CD4-positive, alpha-beta T cell treated with Interleukin-1 beta for 1 hour (primary cell): Measurements from ENCODE around the gene PRRG3.

Experiments
- DNase-seq, 2 donors: peaks; one replicate each; pipeline ENCODE4 v3.0.0-alpha.2; 2020 to 2022

PRRG3 gene

GRCh38 chrX:151710457-151710856, 15.2 kb downstream of the PRRG3 start:
- DNase-seq: no peak

DNA sequence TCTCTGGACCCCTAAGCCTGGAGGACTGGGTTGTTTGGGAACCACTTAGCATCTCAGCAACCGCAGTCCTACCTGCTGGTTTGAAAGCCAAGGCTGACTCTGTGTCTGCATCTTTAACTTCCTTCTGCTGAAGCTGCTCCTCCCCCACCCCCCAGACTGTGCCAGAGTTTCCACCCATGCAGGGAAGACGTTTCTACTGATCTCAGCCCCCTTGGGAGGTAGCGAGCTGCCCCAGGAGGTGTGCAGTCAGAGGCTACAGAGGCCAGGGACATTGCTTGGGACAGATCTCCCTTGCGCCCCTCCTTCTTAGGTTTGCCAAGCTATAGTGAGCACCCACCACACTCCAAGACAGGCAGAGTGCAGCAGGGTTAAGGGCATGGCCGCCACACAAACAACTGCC, 15.9 kb downstream of the PRRG3 start:
- DNase-seq: no peak

GRCh38 chrX:151711787-151712186, 16.5 kb downstream of the PRRG3 start:
- no peak for DNase-seq

DNA sequence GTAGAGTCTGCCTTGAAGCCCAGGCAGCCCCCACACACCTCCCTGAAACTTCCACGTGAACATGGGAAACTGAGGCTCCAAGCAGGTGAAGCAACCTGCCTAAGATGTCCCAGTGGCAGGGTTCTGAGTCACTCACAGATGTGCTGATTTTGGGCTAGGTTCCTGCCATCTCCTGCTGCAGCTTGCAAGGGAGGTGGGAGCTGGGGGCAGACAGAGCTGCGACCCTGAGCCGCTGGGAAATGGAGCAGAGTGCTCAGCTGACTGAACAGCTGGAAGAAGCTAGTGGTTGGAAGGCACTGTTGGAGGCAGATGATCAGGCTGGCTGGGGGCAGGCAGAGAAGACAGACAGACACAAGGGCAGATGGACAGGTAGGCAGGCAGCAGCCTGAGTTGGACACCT, 17.0 kb downstream of the PRRG3 start:
- no peak for DNase-seq

DNA sequence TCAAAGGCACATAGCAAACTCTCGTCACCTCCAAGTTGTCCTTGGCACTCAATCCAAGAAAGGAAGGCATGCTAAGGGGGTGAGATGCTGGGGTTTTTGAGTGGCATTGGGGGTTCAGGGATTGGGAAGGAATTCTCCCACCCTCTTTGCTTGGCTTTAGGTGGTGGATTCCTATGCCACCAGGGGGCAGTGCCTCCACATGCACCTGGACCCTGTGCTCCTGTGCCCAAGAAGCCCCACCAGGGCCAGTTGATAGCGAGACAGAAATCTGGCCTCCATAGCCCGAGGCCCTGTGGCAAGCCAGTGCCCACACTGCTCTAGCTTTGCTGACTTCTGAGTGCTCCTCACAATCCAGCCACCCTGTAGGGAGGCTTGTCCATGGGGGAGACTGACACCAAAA, 18.6 kb downstream of the PRRG3 start:
- DNase-seq: no peak

- DNase-seq: no peak
Measured at GRCh38 chrX:151714362-151714761, 19.1 kb downstream of the PRRG3 start.

DNA sequence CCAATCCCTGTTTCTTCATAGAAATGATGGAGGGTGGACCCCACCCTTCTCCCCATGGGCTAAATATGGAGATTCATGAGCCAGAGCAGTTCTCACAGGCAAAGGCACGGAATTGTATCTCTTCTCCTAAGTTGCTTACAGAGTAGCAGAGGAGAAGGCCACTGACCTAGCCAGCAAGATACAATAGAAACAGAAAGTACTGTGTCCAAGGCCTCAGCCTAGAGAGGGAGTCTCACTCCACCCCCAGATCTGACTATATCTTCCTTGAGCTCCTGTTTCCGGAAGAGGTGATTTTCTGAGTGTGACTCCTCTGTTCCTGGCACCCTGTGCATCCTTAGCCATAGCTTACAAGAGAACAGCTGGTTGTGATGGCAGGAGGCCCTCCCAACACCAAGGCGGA, 20.5 kb downstream of the PRRG3 start, which contains the start of gene FATE1:
TSS of gene FATE1 (plus strand) at position 284 of the 400 bp plus-strand sequence. CDS start at position 369, 85 bp downstream.
- no peak for DNase-seq

DNA sequence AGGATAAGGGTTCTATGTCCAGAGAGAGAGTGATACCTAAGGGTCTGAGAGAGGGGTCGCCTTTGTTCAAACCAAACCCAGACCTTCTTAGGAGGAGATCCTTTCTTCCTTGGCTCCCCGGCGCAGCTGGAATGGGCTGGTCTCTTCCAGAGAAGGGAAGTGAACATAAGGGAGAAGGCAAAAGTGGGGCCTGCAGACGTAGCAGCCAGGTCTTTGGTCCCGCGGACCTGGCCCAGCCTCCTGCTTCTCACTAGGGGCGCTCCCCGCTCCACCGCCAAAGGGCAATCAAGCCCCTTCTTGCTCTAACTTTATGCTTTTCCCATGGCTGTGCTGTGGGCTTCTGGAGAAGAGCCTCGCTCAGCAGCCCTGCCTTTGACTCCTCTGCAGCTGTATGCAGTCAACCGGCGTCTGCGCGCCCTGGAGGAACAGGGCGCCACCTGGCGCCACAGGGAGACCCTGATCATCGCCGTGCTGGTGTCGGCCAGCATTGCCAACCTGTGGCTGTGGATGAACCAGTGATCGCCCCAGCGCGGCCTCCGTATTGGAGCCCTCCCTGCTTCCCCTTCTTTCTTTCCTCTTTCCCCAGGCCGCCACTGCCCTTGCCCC, 27.1 kb downstream of the PRRG3 start:
- no peak for DNase-seq

DNA sequence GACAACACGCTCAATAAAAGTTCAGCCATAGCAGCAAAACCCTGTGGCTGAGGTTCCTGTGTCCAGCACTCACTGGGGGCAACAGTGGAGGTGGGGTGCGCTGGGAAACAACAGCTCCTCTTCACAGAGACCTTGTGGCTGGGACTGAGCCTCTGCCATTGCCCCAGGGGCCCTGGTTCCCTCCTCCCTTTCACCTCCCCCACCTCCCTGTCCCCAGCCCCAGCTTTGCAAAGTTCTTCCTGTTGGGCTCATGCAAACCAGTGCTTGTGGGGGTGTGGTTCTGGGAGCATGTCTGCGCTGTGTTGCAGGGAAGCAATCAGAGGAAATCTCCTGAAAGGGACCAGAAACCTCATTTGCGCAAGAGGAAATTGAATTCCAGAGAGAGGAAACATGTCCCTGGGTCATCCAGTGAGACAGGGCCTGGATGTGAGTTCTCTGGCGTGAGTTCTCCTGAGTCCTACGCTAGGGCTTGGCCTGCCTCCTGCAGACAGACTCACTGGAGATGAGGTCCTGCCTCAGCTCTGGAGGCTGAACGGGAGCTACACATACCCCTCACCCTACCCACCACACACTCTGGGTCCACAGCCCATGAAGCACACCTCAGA, 28.0 kb downstream of the PRRG3 start:
- DNase-seq: no peak

GRCh38 chrX:151724563-151725337, 29.5 kb downstream of the PRRG3 start:
- no peak for DNase-seq

GRCh38 chrX:151725338-151725614, 30.0 kb downstream of the PRRG3 start:
- no peak for DNase-seq

DNA sequence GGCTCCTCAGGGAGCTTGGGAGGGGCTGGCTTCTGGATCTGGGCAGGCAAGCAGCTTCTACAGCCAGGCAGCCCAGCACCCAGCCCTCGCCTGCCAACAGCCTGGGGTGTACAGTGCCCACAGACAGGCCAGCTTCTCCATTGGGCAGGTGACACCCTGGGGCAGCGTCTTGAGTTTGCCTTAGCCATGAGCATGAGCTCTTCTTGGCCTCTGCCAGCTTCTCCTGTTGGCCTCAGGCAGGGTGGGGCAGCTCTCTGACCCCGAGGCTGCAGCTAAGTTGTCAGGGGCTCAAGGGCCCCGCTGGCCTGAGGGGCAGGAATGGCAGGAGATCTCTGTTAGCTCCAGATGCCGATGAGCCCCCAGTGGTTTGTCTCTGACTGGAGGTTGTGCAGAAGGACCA, 31.5 kb downstream of the PRRG3 start:
- no peak for DNase-seq

- DNase-seq: no peak
Measured at GRCh38 chrX:151727346-151727745, 32.1 kb downstream of the PRRG3 start.

DNA sequence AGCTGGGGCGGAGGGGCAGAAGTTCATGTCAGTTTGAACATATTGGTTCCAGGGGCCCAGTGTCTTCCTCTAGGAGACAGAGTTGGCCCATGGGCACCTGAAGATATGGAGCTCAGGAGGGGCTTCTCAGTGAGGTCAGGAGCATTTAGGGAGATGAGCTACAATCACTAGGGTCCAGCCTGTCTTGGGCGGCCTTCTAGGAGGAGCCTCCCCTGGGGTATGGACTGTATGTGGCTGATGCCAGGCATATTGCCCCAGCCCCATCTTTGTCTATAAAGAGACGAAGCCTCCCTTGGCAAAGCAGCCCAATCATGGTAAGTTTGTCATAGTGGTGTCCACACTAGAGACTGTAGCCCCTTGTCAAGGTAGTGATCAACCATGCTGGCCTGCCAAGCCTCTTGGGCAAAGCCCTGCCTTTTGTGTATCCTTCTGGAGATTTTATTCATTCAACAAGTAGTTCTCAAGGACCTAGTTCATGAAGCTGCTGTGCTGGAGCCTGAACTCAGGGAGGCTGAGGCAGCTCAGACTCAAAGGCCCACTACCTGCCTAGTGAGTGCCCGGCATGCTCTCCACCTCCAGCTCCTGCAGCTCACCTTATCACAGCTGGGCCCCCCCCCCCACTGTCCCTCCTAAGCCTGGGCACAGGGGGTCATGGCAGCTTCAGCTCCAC, 33.9 kb downstream of the PRRG3 start:
- DNase-seq: no peak

DNA sequence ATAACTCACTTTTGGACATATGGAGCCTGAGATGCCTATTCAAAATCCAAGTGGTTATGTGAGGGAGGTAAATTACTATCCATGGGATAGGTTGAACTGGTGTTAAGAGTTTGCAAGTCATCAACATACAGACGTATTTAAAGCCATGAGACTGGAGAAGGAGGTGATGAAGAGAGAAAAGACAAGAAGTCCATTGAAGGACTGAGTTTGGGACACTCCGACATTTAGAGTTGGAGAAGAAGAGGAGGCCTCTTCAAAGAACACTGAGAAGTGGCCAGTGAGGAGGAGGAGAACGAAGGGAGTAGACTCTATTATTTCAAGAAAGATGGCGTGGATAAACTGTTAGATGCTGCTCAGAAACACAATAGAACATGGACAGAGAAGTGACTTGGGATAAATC, 39.2 kb downstream of the PRRG3 start, which contains the start of gene CNGA2:
TSS of gene CNGA2 (plus strand) at position 301 of the 400 bp plus-strand sequence. CDS start 3,738 bp downstream, outside the sequence.
- no peak for DNase-seq

- no peak for DNase-seq
Measured at GRCh38 chrX:151735219-151735618, 40.0 kb downstream of the PRRG3 start.

- no peak for DNase-seq
Measured at GRCh38 chrX:151736685-151737084, 41.4 kb downstream of the PRRG3 start.

DNA sequence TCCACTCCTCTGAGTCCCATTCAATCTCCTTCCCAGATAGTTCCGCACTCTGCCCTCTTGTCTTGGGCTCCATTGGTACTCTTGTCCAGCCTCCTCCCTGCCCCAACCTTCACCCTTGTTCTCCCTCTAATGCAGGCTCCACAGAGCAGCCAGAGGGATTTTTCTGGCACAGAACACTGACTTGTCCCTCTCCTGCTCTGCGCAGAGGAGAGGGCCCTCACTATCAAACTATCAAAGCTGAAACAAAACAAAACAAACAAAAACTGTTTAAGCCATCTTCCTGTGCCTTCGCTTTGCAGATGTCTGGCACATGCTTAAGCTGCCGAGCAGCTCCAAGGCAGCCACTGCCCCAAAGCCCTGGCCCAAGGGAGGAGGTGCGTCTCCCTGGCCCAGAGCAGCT, 42.2 kb downstream of the PRRG3 start:
- no peak for DNase-seq

DNA sequence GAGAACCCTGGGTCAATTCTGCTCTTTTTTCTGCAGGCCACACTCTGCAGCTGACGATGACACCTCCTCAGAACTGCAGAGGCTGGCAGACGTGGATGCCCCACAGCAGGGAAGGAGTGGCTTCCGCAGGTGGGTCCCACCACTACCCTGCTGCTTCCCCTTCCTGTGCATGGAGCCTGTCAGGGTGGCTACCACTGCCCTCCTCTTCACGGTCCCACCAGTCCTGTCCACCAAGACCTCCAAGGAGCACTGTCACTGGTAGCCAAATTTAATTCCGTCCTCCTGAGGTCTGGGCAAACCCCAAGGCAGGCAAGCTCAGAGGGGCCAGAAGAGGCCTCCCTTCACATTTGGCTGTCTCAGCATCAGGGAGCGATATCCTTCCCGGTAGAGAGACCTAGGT, 43.5 kb downstream of the PRRG3 start:
- DNase-seq: no peak

DNA sequence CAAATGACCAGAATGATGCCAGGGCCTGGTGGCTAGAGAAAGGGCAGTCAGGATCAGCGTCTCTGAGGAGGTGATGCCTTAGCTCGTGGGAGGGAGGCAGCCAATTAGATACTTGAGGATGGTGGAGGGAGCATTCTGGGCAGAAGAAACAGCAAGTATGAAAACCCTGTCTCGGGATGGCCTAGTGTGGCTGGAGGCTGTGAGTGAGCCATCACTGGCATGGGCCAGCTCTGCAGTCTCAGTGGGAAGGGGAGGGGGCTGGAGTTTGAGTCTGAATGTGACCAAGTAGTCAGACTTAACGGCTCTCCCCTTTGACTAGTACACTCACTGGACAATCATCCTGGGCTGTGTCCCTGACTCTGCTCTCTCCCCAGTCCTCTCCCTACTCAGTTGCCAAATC, 46.3 kb downstream of the PRRG3 start:
- DNase-seq: no peak

DNA sequence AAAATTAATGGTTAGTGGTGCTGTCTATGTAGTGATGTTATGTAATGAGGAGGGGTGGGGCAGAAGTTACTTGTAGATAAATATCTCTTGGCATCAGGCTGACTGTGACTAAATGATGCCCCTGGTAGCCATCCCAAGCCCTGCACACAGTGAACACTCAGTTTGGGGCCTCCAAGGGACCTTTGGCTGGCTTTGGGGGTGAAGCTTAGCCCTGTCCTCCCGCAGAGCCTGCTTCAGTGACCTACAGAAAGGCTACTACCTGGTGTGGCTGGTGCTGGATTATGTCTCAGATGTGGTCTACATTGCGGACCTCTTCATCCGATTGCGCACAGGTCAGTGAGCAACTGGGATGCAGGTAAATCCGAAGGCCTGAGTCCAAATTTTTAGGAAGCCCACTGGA, 47.1 kb downstream of the PRRG3 start:
- no peak for DNase-seq

- DNase-seq: no peak
Measured at GRCh38 chrX:151743651-151744470, 48.6 kb downstream of the PRRG3 start.

DNA sequence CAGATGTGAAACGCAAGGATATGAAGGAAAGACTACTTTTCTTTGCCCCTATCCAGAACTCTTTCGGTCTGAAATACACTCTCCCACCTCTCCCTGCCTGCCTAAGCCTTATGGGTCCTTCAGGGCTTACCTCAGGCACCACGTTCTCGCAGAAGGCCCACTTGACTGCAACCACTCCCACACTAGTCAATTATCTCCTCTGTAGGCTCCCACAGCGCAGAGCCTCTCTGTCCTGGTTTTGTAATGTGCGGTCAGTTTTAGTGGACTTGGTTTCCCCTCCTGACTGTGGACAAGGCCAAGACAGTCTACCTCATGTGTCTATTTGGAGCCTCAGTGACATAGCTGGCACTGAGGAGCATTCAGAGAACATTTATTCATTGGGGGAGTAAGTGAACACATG, 50.4 kb downstream of the PRRG3 start:
- DNase-seq: no peak
